Measurements from ENCODE around the gene GPR84.
A peak's percentile ranks its signal among the peaks of the same experiment; 100 is the strongest.

GPR84 gene

DNA sequence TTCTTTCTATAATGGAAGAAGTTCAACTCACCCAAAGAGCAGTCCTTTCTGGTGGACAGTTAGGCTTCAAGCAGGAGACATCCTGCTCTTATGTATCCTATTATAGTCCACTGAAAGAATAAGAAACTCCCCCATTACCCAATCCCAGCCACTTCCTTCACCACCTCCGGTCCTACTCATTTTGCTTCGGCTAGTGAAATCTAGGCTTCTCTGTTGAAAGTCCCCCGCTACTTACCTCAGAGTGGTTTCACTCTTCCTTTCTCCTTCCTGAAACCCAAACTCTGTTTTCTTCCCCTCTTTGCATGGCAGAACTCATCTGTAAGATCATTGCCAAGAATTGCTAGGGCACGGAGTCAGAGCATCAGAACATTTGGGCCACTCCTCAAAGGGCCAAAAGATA lies at the start of gene GPR84:
Gene GPR84, minus strand, starts transcription at position 74 of the 400 bp plus-strand sequence. CDS start 635 bp downstream, outside the sequence.
- DNase-seq, result no peak

DNA sequence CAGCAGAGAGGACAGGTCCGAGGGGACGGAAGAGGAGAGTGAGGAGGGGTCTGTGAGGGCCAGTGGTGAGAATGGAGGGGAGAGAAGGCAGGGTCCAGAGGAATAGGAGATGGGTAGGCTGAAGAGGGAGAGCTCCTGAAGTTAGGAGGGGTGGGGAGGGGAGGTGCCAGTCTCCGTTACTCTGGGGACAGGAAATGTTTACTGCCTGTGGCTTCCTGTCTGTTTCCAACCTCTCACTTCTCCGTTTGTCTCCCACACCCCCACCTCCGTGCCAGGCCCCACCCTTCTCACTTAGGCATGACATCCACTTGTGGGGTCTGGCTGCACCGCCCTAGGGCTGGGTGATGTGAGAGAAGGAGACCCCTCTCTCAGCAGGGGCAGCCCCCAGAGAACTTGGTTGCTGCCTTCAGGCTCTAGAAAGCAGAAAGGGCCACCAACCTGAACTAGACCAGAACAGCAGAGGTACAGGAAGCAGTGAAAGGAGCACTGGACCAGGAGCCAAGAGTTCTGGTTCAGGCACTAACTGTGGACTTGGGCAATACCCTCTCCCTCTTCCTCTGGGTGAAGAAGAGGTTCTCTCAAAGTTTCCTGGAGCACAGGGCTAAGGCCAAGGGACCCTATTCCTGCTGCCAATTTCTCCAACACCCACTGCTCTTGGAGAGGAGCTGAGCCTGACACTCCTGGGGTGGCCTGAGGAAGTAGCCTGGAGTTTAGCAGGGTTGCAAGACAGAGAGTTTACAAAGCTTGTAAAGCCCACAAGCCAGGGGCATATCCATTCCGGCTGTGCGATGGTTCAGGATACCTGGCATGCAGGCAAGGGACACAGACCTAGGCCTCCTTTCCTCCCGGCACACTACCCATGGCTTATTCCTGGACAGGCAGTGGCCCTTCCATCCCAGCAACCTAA lies 49.3 kb upstream of the GPR84 start:
- peak in 1 of 2 donors; percentile 12 for DNase-seq

DNA sequence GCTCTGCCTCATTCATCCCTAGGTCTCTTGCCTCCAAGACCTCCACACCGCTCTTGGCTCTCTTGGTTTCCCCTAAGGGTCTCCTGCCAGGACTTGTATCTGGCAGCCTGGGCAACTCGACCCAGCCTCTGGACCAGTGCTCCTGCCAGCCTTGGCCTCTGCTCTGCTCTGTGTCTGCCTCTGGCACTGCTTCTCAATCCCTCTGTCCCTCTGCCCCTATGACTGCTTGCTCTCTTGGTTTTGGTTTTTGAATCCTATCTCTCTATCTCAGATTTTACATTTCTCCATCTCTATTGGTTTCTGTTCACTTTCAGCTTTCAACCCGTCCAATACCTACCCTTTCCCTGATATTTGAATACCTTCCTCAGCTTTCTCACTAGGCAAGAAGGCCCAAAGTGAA lies 48.5 kb upstream of the GPR84 start:
- DNase-seq, result no peak

DNA sequence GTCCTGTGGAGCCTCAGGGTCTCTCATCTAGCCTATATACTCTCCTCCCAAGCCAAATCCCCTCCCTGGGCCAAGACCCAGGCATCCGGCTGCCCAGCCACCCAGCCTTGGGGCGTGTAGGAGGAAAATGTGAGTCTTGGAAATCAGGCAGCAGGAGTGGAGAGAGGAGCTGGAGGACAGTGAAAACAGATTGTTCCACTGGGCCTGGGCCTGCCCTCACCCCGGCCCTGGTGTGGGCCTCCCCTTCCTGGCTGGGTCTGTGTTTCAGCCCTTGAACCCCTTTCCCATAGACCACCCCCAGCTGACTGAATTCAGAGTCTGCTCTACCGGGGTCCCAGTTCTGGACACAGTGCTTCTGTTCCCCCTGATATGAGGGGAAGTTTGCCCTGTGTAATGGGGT lies 48.1 kb upstream of the GPR84 start:
- DNase-seq, result no peak

DNA sequence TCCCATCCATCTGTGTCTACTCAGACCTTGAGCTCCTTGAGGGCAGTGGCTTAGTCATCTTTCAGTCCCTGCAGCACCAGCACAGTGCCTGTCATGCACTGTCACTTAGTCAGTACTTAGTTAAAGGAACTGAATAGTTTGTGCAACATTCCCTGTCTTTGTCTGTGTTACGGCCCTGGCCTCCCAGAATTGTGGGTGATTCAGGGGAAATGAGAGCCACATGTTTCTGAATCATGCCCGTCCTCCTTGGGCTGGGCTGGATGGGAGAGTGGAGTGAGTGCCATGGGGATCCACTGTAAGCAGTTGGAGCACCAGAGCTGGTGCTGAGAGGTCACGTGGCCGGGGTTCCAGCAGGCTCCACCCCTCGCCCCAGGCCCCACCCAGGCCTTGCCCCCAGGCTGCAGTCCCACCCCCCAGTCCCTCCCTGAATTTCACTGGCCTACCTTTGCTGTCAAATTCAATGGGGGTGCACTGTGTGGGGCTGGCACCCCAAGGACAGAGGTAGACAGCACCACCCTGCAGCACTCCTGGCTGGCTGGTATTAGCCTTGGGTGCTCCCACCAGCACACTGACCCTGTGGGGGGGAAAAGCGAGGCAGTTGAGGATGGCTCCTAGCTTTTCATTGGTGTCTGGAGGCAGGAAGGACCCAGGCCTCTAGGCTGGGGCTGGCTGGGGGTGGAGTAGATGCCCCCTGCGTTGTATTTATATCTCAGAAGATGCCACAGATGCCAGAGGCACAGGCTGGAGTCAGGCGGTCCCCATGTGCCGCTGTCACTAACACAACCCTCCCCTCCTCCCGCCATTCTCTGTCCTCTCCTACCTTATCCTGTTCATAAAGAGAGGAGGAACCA lies 47.3 kb upstream of the GPR84 start:
- DNase-seq, result no peak

DNA sequence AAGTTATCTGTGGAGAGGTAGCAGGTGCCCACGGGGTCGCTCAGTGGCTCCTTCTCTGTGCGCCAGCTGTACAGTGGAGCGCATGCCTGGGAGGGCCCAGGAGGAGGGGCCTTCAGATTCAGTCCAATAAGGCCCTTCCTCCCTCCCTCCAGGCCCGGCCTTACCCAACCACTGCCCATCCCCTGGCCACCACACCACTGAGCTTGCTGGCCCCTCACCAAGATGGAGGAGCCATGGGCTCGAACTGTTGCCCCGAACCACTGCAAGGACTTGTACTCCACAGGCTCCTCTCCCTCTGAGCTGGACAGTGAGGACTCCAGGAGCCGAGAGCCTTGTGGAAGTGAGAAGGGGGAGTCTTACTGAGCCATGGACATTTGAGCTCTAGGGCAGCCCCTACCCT lies 45.0 kb upstream of the GPR84 start:
- no peak for DNase-seq

DNA sequence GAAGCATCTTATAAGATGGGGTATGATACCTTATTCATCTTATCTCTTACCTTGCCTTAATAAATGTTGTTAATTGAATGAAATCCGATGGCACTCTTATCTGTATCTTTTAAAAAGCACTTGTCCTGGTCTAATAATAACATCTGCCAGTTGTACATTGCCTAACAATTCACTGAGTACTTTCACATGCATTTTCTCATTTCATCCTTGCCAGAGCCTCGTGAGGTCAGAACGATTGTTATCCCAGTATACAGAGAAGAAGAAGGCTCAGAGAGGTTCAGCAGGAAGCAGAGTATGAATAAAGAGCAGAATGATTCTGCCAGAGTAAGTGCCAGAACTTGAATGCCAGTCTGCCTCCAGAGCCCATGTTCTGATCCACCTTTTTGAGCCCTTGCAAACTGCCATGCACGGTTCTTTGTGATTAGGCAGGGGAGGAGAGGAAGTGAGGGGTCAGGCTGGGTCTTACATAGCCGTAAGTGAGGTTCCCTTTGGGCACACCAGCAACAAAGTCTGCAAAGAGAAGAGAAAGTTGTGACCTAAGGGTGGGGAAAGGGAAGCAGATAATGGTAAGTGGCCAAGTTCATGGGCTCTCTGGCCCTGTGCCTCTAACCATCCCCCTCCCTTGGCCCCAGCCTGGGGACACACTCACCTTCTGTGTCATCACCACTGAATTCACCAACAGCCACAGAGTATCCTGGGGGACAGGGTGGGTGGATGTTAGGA lies 43.1 kb upstream of the GPR84 start:
- DNase-seq, result peak in 1 of 2 donors; percentile 34

DNA sequence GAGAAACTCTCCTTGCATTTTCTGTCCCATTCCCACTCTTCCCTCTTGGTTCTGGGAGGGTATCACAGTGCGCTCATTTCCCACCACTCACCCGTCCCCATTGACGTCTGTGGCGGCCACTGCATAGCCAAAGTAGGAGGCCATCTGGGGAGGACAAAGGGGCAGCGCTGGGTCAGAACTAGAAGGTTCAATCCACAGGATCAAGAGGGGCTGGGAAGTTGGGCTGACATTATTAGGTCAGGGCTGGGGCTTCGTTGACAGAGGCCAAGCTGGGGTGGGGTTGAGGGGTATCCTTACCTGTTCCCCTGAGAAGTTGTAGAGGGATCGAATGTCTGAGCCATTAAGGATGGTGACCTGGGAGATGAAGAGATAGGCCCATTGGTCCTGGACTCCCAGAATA lies 41.3 kb upstream of the GPR84 start:
- DNase-seq, result no peak

DNA sequence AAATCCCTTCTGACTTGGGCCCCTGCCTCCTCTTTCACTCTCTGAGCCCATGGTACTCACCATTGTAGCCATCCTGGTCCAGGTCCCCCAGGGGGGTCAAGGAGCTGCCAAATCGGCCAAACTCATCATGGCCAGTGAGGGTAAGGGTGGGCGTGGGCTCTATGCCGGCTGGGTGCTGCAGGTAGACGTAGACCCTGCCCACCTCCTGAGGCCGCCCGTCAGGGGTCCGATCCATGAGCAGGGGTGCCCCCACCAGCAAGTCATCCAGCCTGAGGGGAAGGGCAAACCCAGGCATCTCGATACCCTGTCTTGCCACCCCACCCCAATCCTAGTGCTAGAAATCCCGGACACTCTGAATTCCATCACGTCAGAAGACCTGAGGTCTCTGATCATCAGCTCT lies 40.8 kb upstream of the GPR84 start:
- no peak for DNase-seq

DNA sequence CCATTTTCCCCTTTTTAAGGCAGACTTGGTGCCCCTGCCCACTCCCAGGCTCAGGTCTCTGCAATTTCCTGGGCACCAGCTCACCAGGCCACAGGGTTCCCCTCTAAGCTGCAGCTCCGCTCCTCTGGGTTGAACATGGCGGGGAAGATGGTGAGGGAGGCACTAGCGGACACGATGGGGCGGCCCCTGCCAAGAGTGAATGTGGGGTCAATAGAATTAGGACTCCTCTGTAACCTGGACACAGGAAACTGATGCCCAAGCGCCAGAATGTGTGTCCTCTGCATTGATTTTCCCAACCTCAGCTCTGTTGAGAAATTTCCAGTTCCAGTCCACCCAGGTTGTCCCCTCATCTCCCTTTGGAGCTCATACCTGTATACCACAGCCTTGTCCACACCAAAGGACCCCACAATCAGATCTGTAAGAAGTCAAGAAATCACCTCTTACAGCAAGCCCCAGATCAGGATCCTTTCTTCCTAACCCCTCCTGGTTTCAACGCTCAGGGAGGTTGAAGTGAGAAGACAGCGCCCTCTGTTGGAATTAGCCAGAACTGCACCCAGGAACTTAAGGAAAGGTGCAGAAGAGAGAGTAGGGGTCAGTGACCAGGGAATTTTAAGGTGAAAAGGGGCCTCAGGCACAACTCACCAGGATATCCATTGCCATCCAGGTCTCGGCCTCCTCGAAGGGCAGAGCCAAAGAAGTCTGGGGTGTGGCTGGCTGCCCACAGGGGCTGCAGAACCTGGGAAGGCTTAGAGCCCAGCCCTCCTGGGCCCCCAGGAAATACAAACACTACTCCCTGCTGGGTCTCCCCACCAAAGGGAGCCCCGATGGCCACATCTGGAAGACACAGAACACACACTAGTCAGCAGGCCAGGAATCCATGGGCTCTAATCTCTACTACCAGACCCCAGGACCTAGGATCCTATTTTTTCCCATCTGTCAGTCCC lies 40.0 kb upstream of the GPR84 start:
- DNase-seq, result no peak

DNA sequence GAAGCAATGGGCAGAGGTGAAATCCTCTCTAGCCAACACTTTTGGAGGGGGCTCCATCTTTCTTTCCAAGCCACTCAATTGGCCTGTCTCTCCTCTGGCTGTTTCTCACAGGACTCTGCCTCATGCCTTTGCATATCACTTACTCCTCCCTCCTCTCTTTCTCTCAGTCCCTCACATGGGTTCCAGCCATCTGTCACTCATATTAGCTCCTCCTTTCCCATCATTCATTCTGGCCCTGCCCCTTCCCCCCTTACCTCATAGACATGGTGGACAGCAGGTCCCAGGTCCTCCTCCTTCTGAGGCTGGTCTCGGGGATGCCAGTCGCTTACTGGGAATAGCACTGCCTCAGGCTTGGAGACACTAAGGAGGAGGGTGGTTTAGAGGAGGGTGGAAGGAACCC lies 36.8 kb upstream of the GPR84 start:
- no peak for DNase-seq

DNA sequence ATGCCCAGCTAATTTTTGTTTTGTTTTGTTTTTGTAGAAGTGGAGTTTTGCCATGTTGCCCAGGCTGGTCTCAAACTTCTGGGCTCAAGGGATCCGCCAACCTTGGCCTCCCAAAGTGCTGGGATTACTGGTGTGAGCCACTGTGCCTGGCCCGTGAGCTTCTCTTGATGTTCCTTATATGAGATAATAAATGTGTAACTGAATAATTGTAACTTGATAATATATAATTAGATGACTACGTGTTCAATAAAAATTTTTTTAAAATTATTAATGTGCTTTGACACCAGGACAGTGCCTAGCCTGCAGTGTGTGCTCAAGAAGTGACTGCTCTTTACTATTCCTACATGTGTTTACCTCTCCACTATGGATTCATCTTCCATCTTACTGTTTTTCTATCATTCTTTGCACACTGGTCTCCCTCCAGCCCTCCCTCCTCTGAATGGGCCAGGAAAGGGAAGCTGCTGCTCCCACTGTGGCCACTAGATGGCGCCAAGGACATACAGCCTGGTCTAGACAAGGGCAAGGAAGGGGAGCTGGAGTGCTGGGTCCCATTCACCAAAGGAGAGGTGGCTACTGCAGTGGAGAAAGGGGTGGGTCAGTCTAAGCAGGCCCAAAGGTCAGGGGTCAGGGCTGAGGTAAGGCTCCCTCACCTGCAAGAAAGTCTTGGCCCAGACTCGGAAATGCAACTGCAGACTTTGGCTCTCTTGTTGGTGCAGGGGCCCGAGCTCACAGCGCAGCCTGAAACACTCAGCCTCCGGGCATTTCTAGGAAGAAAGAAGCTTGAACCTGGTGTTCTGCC lies 34.9 kb upstream of the GPR84 start:
- peak; percentile 53 to 83 for DNase-seq

DNA sequence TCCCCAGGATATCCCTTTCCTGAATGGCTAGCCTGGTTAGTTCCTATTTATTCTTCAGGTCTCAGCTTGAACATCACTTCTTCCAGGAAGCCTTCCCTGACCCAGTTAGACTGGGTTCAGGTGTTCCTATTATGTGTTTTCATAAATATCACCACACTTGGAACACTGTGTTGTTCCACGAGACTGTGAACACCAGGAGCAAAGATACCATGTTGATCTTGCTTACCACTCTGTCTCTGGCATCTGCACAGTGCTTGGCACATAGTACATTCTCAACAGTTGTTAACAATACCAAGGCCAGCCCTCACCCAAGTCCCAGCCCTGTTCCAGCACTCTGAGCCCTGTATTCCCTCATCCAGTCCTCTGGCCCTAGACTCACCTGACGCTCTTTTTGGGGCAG lies 33.9 kb upstream of the GPR84 start:
- DNase-seq, result no peak

DNA sequence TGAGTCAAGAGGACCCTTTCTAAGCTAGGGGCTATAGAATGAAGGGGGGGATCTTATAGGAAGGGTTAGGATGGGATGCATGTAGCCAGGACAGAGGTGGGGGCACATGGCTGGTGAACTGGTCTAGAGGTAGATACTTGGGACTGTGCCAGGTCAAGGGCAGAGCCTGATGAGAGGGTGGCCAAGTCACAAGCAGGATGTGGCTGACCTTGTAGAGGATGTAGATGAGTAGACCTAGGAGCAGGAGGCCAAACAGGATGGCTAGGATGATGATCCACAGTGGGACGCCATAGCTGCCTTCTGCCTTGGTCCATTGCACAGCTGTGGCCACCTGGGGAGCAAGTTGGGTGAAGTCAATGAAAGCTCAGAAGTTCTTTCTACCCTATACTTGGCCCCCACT lies 32.9 kb upstream of the GPR84 start:
- no peak for DNase-seq

DNA sequence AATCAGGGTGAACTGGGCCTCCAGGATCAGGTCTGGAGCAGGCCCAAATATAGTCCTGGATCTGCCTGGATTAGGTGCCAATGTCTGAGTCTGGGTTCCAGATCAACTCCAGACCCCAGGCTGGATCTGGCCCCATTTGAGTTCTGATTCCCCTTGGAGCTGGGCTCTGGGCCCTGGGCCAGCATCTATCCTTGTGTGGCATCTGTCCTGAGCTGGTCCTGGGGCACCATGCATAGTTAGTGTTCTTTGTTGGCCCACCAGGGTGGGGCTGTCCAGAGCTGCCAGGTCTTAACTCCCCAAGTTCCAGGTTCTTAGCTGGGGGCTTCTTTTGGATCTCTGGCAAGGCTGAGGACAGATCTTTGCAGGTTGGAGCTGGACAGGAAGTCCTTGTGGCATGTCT lies 31.3 kb upstream of the GPR84 start:
- no peak for DNase-seq

DNA sequence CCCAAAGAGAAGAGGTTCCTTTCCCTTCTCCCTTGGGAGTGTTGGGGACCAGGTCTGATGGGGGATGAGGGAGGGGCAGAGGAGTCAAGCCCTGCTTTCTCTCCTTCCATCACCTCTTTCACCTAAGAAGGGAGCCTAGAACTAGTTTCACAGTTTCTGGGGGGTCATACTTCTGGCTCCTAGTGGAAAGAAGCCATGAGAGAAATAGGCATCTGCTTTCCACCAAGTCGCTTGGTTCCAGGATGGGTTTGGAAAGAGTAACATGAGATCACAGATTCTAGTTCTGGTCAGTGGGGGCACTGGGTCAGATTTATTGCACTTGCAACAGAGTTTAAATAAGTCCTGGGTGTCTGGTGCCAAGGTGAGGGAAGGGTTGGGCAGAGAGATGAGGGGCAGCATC lies 30.7 kb upstream of the GPR84 start:
- no peak for DNase-seq

DNA sequence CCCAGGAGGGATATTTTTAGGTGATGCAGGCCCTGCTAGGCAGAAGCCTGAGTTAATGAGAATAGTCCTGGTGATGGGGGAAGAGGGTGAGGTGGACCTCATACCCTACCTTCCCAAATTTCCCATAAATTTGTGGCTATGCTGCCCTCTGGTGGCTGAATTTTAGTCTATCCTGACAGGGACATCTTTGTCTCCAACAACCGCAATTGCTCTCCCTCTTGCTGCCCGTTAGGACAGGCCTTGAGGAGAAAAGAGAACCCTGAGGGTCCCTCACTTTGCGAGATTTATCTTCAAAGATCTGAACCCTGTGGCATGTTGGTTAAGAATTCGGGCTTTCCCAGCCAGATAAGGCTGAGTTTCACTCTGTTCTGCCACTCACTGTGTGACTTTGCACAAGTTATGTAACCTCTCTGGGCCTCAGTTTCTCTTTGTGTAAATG lies 30.0 kb upstream of the GPR84 start:
- peak in 1 of 2 donors; percentile 20 for DNase-seq

DNA sequence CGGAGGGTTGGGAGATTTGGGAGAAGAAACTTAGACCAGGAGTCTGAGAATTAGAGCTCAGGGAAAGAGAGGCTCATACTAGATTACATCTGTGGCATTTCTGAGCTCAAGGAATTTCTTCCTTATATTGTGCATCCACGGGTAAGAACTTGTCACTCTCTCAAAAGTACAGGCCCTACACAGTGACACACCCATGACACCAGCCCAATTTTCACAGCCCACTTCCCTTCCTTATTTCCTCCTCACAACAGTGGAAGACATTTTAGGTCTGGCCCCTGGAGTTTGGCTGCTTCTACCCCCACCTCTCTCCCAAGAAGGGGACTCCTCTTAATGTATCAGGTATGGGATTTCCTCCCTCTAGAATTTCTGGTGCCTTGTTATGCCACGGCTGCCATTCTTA lies 29.5 kb upstream of the GPR84 start:
- no peak for DNase-seq

DNA sequence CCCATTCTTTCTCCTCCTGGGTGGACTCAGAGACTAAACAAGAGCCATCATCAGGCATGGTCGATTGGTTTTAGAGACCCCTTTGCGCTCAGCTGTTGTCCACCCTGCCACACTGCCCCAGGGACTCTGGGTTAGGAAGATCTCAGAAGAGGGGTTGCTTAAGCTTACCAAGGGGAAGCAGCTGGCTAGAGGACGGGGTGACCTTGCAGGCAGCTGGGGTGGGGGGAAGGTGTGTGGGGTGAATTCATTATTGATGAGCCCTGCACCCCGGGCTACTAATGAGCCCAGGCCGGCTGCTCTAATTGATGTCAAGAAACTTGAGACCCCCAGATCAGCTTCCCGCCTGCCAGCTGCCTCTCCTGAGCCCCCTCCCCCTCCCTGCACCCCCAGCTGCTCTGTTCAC lies 28.9 kb upstream of the GPR84 start:
- DNase-seq, result no peak

DNA sequence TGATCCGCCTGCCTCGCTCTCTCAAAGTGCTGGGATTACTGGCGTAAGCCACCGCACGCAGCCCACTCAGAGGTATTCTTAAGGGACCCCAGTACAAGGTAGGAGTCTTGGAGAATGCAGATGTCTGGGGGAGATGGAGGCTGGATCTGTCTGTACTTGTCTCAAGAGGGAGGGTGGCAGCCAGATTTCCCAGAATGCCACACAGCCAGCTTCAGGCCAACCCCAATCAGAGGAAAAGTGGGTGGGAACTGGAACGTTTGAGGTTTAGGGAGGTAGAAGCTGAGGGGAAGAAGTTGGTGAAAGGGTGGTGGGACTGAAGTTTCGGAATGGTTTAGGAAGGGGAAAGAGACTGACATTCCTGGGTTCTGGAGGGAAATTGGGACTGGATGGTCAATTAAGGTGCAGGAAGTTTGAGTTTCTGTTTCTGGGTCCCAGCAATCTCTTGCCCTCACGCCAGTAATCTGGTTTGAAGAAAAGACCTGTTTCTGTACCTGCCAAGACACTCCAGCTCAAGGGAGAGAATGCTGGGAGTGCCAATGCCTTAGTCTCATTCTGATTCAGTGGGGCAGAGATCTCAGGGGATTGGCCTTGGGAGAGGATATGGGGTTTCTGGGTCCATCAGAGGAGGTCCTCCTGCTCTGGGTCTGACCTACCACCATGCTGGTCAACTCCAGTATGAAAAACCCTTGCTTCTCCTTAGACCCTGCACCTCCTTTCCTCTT lies 28.4 kb upstream of the GPR84 start:
- DNase-seq, result no peak
